ENCODE measurements around the gene GID8. TPM values are rescaled to one million over a fixed set of nuclear protein-coding genes. Genes with fewer than 3 reads are reported as not detected.
A peak's percentile ranks its signal among the peaks of the same experiment; 100 is the strongest.

Gene GID8
- total and polyA plus RNA-seq, 2 of the 13 experiments (the other 11 are each of a cell fraction or from before 2014, with no cell fraction given), result 39.6 to 59.8 TPM

DNA sequence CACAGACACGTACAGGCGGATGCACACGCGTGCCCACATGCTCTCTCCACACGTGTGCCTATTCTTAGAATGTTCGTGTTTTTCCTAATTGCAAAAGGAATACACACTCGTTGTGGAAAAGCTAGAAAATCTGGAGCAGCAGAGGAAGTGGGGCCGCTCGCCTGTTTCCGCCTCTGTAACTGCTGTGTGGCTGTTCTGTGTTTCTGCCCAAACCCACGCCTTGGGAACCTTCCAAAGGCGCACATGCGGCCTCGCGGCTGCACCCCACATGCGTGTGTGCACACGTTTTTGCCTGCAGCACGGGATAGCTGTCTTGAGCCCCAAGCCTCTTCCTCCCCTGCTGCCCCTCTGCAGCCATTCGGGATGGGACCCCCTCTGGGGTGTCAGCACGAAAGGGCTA lies 26.8 kb downstream of the GID8 start (continued):
- TF ChIP-seq THAP8 (CRISPR knock-in tag; IDR thresholded peaks at IDR 0.05; ENCODE audit: borderline replicate concordance) (no peak), PAF1 (CRISPR knock-in tag; IDR thresholded peaks at IDR 0.05) (no peak; the same call in 1 of the 2 replicates), KLF15 (CRISPR knock-in tag; IDR thresholded peaks at IDR 0.05; ENCODE audit: borderline replicate concordance) (no peak), CBX5 (CRISPR knock-in tag; IDR thresholded peaks at IDR 0.05; ENCODE audit: borderline replicate concordance) (0 out of 2 replicates have a peak, but pooled peaks have one; percentile 12), HOMEZ (CRISPR knock-in tag; IDR thresholded peaks at IDR 0.05; ENCODE audit: low read depth) (no peak), KLF11 (CRISPR knock-in tag; IDR thresholded peaks at IDR 0.05) (no peak), ZNF639 (CRISPR knock-in tag; conservative IDR thresholded peaks at IDR 0.05) (no peak), ZSCAN30 (CRISPR knock-in tag; IDR thresholded peaks at IDR 0.05) (no peak), PHF21A (CRISPR knock-in tag; IDR thresholded peaks at IDR 0.05) (no peak), KLF12 (CRISPR knock-in tag; IDR thresholded peaks at IDR 0.05; ENCODE audit: borderline replicate concordance) (no peak), ZNF749 (CRISPR knock-in tag; IDR thresholded peaks at IDR 0.05; ENCODE audit: borderline replicate concordance) (no peak), ZNF768 (CRISPR knock-in tag; IDR thresholded peaks at IDR 0.05) (0 out of 2 replicates have a peak, but pooled peaks have one; percentile 8), POLR2G (IDR thresholded peaks at IDR 0.05; ENCODE audit: low read depth, low read length) (peak; percentile 65; the same call in 1 of the 2 replicates), ZNF605 (CRISPR knock-in tag; IDR thresholded peaks at IDR 0.05) (no peak), RBFOX2 (IDR thresholded peaks at IDR 0.05; ENCODE audit: low read depth, low read length) (peak; percentile 25; the same call in 1 of the 2 replicates), ZFAT (CRISPR knock-in tag; conservative IDR thresholded peaks at IDR 0.05) (no peak), ZNF83 (CRISPR knock-in tag; IDR thresholded peaks at IDR 0.05; ENCODE audit: borderline replicate concordance) (no peak), ESRRA (CRISPR knock-in tag; IDR thresholded peaks at IDR 0.05; ENCODE audit: low read depth) (no peak), TERF1 (CRISPR knock-in tag; IDR thresholded peaks at IDR 0.05) (no peak)
- TF ChIP-seq, protein P1, sequence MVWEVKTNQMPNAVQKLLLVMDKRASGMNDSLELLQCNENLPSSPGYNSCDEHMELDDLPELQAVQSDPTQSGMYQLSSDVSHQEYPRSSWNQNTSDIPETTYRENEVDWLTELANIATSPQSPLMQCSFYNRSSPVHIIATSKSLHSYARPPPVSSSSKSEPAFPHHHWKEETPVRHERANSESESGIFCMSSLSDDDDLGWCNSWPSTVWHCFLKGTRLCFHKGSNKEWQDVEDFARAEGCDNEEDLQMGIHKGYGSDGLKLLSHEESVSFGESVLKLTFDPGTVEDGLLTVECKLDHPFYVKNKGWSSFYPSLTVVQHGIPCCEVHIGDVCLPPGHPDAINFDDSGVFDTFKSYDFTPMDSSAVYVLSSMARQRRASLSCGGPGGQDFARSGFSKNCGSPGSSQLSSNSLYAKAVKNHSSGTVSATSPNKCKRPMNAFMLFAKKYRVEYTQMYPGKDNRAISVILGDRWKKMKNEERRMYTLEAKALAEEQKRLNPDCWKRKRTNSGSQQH (CRISPR knock-in tag; IDR thresholded peaks at IDR 0.05; ENCODE audit: low read depth), result no peak
- TF ChIP-seq, protein P2, sequence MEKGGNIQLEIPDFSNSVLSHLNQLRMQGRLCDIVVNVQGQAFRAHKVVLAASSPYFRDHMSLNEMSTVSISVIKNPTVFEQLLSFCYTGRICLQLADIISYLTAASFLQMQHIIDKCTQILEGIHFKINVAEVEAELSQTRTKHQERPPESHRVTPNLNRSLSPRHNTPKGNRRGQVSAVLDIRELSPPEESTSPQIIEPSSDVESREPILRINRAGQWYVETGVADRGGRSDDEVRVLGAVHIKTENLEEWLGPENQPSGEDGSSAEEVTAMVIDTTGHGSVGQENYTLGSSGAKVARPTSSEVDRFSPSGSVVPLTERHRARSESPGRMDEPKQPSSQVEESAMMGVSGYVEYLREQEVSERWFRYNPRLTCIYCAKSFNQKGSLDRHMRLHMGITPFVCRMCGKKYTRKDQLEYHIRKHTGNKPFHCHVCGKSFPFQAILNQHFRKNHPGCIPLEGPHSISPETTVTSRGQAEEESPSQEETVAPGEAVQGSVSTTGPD (CRISPR knock-in tag; IDR thresholded peaks at IDR 0.05), result no peak
- TF ChIP-seq, protein P3, sequence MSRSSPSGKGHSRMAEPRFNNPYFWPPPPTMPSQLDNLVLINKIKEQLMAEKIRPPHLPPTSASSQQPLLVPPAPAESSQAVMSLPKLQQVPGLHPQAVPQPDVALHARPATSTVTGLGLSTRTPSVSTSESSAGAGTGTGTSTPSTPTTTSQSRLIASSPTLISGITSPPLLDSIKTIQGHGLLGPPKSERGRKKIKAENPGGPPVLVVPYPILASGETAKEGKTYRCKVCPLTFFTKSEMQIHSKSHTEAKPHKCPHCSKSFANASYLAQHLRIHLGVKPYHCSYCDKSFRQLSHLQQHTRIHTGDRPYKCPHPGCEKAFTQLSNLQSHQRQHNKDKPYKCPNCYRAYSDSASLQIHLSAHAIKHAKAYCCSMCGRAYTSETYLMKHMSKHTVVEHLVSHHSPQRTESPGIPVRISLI (CRISPR knock-in tag; IDR thresholded peaks at IDR 0.05; ENCODE audit: borderline replicate concordance), result no peak
